Cardiac muscle cell (in vitro differentiated cells and primary cell): ENCODE data around the gene SLC6A1. TPM values are rescaled to one million over a fixed set of nuclear protein-coding genes. Genes with fewer than 3 reads are reported as not detected.

Experiments used
- DNase-seq, 2 donors: peaks; one replicate each; pipeline versions ENCODE4 v3.0.0 to v3.0.0-alpha.2; 2010 to 2017; ENCODE audit warnings: low read depth in 1 of 2, low spot score in 1 of 2
- H3K27ac ChIP-seq: fragments of 200-600 bp; sonication (generic); 2 replicates; pipeline ENCODE4 v1.5.1; 2016
- H3K27me3 ChIP-seq: fragments of 200-600 bp; sonication (generic); 2 replicates; pipeline ENCODE4 v1.6.0; 2016; ENCODE audit warnings: control low read depth
- H3K36me3 ChIP-seq: fragments of 200-600 bp; sonication (generic); 2 replicates; pipeline ENCODE4 v1.5.1; 2016; ENCODE audit warnings: control low read depth
- H3K4me1 ChIP-seq: fragments of 200-600 bp; sonication (generic); 2 replicates; pipeline ENCODE4 v1.8.1; 2017; ENCODE audit warnings: low read depth, mild to moderate bottlenecking, mixed run types
- H3K4me3 ChIP-seq: fragments of 200-600 bp; sonication (generic); 2 replicates; pipeline ENCODE4 v1.5.1; 2016; ENCODE audit warnings: mild to moderate bottlenecking
- H3K9me3 ChIP-seq: fragments of 200-600 bp; sonication (generic); 2 replicates; pipeline ENCODE4 v1.5.1; 2017; ENCODE audit warnings: low read depth, mild to moderate bottlenecking, control low read depth
- CTCF ChIP-seq: IDR thresholded peaks from 2 replicates; pipeline ENCODE4 v1.5.1; 2012; ENCODE audit warnings: low read depth, mild to moderate bottlenecking, low read length
- polyA plus RNA-seq: library from polyadenylated mRNA; unstranded; fragments of >200 nt; fragmentation: Nextera tagmentation; extraction: Ambion mirVana; gene quantifications from 2 replicates; pipeline ENCODE4 v1.2.1, GENCODE V29; 2016
- total RNA-seq: library from RNA; depleted of rRNA; stranded (reverse); fragments of >200 nt; gene quantifications from 2 replicates; pipeline ENCODE4 v1.2.3, GENCODE V29; 2016

SLC6A1 gene
- total and polyA plus RNA-seq, 2 experiments from 2014 or later: not detected

- Histone ChIP-seq H3K36me3 (no peaks in the 10 kb centered on the region), H3K9me3 (no peaks in the 10 kb centered on the region), H3K4me3 (no peak overlapping the region), H3K4me1 (peaks cover 8% of the 10 kb centered on the region), H3K27me3 (peaks cover 3% of the 10 kb centered on the region), H3K27ac (no peak overlapping the region)
- TF ChIP-seq CTCF: no peak
- DNase-seq: no peak
Observed at GRCh38 chr3:11004563-11004962, 12.0 kb downstream of the SLC6A1 start.

- DNase-seq: no peak
- no peak overlapping the region for H3K27ac ChIP-seq
- no peak overlapping the region for H3K4me3 ChIP-seq
- H3K36me3 ChIP-seq: no peaks in the 10 kb centered on the region
- TF ChIP-seq CTCF: no peak
- peaks cover 3% of the 10 kb centered on the region for H3K27me3 ChIP-seq
- no peaks in the 10 kb centered on the region for H3K9me3 ChIP-seq
- peaks cover 8% of the 10 kb centered on the region for H3K4me1 ChIP-seq
Observed at GRCh38 chr3:11005686-11006256, 13.2 kb downstream of the SLC6A1 start.

- H3K27me3 ChIP-seq: no peaks in the 10 kb centered on the region
- H3K9me3 ChIP-seq: no peaks in the 10 kb centered on the region
- H3K27ac ChIP-seq: no peak overlapping the region
- DNase-seq: no peak
- H3K4me3 ChIP-seq: no peak overlapping the region
- H3K36me3 ChIP-seq: no peaks in the 10 kb centered on the region
- TF ChIP-seq CTCF: no peak
- peaks cover 8% of the 10 kb centered on the region for H3K4me1 ChIP-seq
Observed at GRCh38 chr3:11006986-11007933, 14.7 kb downstream of the SLC6A1 start.

GRCh38 chr3:11009898-11010297 is 17.4 kb downstream of the SLC6A1 start:
- TF ChIP-seq CTCF: no peak

GRCh38 chr3:11010426-11011165 is 18.0 kb downstream of the SLC6A1 start:
- no peaks in the 10 kb centered on the region for H3K9me3 ChIP-seq
- H3K4me3 ChIP-seq: no peak overlapping the region
- no peaks in the 10 kb centered on the region for H3K36me3 ChIP-seq
- H3K27me3 ChIP-seq: no peaks in the 10 kb centered on the region
- no peak overlapping the region for H3K27ac ChIP-seq
- H3K4me1 ChIP-seq: no peaks in the 10 kb centered on the region
- no peak for TF ChIP-seq CTCF
- DNase-seq: no peak

More at GRCh38 chr3:11009898-11010297, 17.4 kb downstream of the SLC6A1 start:
- Histone ChIP-seq H3K36me3 (no peaks in the 10 kb centered on the region), H3K27me3 (no peaks in the 10 kb centered on the region), H3K4me1 (peaks cover 2% of the 10 kb centered on the region), H3K4me3 (no peak overlapping the region), H3K27ac (no peak overlapping the region), H3K9me3 (no peaks in the 10 kb centered on the region)
- no peak for DNase-seq
